ENCODE measurements around the gene HOXA10. TPM values are rescaled to one million over a fixed set of nuclear protein-coding genes. Genes with fewer than 3 reads are reported as not detected.

Gene HOXA10
- total RNA-seq, 4 donors from 2014 or later: 0.56 to 1.9 (median 1.2) TPM

GRCh38 chr7:27193335-27194001 is 19.3 kb upstream of the HOXA10 start:
- DNase-seq (ENCODE audit: low spot score) (no peak), ATAC-seq (ENCODE audit: low FRiP score) (no peak)
- no peak for TF ChIP-seq CTCF (IDR thresholded peaks at IDR 0.05)

GRCh38 chr7:27192546-27193334 is 18.6 kb upstream of the HOXA10 start:
- DNase-seq (ENCODE audit: low spot score): no peak
- peak; percentile 52 for ATAC-seq (ENCODE audit: low FRiP score)
- TF ChIP-seq CTCF (IDR thresholded peaks at IDR 0.05): no peak

- ATAC-seq (ENCODE audit: low FRiP score): no peak
- no peak for TF ChIP-seq CTCF (IDR thresholded peaks at IDR 0.05)
- no peak for DNase-seq (ENCODE audit: low spot score)
These were observed 17.9 kb upstream of the HOXA10 start for GRCh38 chr7:27191833-27192545.

GRCh38 chr7:27191161-27191731 is 17.1 kb upstream of the HOXA10 start:
- DNase-seq (ENCODE audit: low spot score): peak; percentile 14
- TF ChIP-seq CTCF (IDR thresholded peaks at IDR 0.05): no peak
- ATAC-seq (ENCODE audit: low FRiP score): no peak

GRCh38 chr7:27189997-27190748 is 16.1 kb upstream of the HOXA10 start:
- no peak for TF ChIP-seq CTCF (IDR thresholded peaks at IDR 0.05)
- no peak for ATAC-seq (ENCODE audit: low FRiP score)
- no peak for DNase-seq (ENCODE audit: low spot score)

GRCh38 chr7:27189295-27189996 is 15.3 kb upstream of the HOXA10 start:
- DNase-seq (ENCODE audit: low spot score) (peak; percentile 15), ATAC-seq (ENCODE audit: low FRiP score) (no peak)
- TF ChIP-seq CTCF (IDR thresholded peaks at IDR 0.05): no peak

All from omental fat pad (tissue), 4 donors.